ENCODE results near the gene SMG5. TPM values are rescaled to one million over a fixed set of nuclear protein-coding genes. Genes with fewer than 3 reads are reported as not detected.

The SMG5 gene
- total and polyA plus RNA-seq, 12 donors, result 38.7 to 93.0 (median 74.7) TPM

DNA sequence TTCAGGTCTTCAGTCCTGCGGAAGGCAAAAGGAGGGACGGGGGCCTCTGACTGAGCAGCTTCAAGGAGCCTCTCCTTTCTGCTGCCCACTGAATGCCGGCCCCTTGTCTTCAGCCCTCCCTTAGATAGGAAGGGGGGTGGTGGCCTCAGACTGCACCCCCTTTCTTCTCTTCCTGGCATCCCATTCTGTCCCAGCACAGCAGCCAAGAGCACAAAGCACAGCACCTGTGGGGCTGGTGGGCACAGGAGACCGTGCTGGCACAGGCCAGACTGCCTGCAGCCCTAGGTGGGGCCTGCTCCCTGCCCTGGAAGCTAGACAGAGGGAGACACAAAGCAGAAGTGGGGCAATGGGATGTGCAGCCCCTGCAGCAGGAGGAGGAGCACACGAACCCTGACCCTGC, 33.0 kb downstream of the SMG5 start:
- WGBS, 2 donors, result 76 to 88% methylated on average over 5 of the region's 5 CpGs
- Histone ChIP-seq H3K4me1 (peaks cover 34 to 63% (median 47%) of the 10 kb centered on the region in 9 donors), H3K4me3 (no peak overlapping the region), H3K27me3 (peaks cover 0 to 22% (median 8%) of the 10 kb centered on the region in 7 donors), H3K36me3 (peaks cover 0 to 59% (median 42%) of the 10 kb centered on the region in 9 donors), H3K27ac (no peak overlapping the region), H3K9me3 (no peaks in the 10 kb centered on the region)
- no peak for ATAC-seq
- no peak for DNase-seq
- TF ChIP-seq, protein P1, sequence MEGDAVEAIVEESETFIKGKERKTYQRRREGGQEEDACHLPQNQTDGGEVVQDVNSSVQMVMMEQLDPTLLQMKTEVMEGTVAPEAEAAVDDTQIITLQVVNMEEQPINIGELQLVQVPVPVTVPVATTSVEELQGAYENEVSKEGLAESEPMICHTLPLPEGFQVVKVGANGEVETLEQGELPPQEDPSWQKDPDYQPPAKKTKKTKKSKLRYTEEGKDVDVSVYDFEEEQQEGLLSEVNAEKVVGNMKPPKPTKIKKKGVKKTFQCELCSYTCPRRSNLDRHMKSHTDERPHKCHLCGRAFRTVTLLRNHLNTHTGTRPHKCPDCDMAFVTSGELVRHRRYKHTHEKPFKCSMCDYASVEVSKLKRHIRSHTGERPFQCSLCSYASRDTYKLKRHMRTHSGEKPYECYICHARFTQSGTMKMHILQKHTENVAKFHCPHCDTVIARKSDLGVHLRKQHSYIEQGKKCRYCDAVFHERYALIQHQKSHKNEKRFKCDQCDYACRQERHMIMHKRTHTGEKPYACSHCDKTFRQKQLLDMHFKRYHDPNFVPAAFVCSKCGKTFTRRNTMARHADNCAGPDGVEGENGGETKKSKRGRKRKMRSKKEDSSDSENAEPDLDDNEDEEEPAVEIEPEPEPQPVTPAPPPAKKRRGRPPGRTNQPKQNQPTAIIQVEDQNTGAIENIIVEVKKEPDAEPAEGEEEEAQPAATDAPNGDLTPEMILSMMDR (IDR thresholded peaks at IDR 0.05), result no peak
- intact Hi-C loops (cut with DNase I), result no loop called here

DNA sequence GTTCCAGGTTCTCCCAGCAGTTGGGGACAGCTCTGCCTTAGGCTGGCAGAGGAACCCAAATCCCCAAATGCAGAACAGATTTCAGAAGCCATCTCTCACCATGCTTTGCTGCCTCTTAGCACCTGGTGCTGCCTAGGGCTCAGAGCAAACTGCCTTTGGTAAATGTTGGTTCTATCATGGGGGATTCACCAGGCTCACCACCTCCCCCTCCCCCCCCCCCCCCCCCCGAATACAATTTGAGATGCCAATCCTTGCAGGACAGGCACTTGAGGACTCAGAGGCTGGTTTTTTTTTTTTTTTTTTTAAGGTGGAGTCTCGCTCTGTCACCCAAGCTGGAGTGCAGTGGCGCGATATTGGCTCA, 34.3 kb downstream of the SMG5 start:
- H3K36me3 ChIP-seq, result peaks cover 0 to 46% (median 32%) of the 10 kb centered on the region in 9 donors
- H3K27me3 ChIP-seq, result peaks cover 0 to 23% (median 8%) of the 10 kb centered on the region in 7 donors
- peaks cover 34 to 63% (median 47%) of the 10 kb centered on the region in 9 donors for H3K4me1 ChIP-seq
- H3K4me3 ChIP-seq, result no peak overlapping the region
- ATAC-seq, result no peak
- DNase-seq, result no peak
- WGBS, 2 donors, result 67 to 79% methylated on average over 4 of the region's 4 CpGs
- H3K27ac ChIP-seq, result peak overlapping the region in 1 of 10 donors; percentile 14
- intact Hi-C loops (cut with DNase I), result no loop called here
- TF ChIP-seq, protein P1 (IDR thresholded peaks at IDR 0.05), result no peak
- no peaks in the 10 kb centered on the region for H3K9me3 ChIP-seq

DNA sequence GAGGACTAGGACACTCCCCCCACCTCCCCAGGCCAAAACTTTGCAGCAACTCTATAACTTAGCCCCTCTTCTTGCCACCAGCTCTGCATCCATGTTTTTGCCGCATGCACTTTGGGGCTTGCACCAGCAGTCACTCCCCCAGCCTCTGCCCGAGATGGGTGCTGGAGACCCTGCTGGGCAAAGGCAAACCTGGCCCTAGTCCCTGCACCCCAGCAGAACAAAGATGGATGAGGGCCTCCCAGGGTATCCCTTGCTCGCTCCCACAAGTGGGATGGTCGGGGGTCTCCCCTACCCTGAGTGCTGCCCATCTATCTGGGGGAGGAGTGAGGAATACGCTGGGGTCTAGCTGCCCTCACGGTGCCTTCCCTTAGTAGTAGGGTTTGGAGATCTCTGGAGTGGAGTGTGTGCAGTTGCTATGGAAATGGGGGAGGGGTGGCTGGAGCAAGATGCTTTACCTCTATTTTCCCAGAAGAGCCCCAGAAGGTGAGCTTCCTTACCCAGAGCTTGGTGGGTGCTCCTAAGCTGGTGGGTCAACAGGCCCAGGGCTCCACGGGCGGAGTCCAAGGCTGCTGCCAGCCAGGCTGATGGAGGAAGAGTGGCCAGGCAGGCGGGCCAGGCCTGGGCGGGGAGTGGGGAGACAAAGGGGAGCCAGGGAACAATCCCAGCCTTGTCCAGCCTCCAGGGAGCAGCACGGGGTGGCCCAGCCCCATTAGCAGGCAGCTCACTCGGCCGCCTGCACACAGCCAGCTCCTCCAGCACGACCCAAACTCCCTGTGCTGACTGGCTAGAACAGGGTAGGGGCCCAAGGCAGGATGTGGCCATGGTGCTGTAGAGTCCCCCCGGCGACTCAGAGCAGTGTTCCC, 34.9 kb downstream of the SMG5 start, which contains the start of gene PAQR6:
Gene PAQR6, minus strand, starts transcription at position 597 of the 863 bp plus-strand sequence. CDS start 1,325 bp downstream, outside the sequence.
- intact Hi-C loops (cut with DNase I), result no loop called here
- Histone ChIP-seq H3K27me3 (peaks cover 0 to 23% (median 8%) of the 10 kb centered on the region in 7 donors), H3K36me3 (peaks cover 0 to 40% (median 26%) of the 10 kb centered on the region in 9 donors), H3K4me3 (no peak within 1 kb of the TSS), H3K4me1 (peaks cover 34 to 61% (median 47%) of the 10 kb centered on the region in 9 donors), H3K9me3 (no peaks in the 10 kb centered on the region), H3K27ac (peak within 1 kb of the TSS in 1 of 10 donors; percentile 14)
- DNase-seq (peak in 1 of 2 donors; percentile 50), ATAC-seq (peak; percentile 20 to 50 (median 34))
- TF ChIP-seq, protein P1 (IDR thresholded peaks at IDR 0.05), result peak in 1 of 9 donors; percentile 4
- 50 to 54% methylated on average over 16 of the region's 16 CpGs for WGBS, 2 donors

DNA sequence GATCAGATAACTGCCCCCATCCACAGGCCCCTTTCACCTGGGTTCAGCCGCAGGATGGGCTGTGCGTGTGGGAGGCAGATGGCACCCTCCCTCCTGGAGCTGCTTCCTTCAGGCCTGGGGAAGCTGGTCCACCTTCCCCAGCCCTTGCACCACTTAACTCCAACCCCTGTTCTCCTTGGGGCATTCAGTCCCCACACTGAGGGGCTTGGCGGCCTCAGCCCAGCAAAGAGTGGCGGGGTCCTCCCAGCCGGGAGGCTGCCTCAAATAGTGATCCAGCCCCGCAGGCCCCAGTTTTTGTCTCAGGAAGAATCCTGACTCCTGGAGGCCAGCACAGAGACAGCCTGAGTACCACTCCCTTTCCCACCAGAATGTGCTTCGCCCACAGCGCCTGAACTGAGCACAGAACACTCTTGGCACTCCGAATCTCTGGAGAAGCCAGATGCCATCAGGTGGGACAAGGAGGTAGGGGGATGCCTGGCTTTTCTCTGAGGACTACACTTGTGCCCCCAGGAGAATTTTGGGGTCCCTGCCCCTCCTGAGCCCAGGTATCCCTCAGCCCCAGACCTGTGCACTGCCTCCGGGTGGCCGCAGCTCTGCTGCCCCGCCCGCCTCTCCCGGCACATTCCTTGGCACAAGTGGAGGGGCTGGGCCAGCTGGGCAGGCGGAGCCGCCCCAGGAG, 35.7 kb downstream of the SMG5 start:
- DNase-seq (no peak), ATAC-seq (peak in 7 of 8 donors; percentile 8 to 43 (median 39))
- Histone ChIP-seq H3K4me3 (no peak overlapping the region), H3K36me3 (peaks cover 0 to 39% (median 18%) of the 10 kb centered on the region in 9 donors), H3K4me1 (peaks cover 29 to 53% (median 41%) of the 10 kb centered on the region in 9 donors), H3K27ac (no peak overlapping the region), H3K27me3 (peaks cover 0 to 23% (median 8%) of the 10 kb centered on the region in 7 donors), H3K9me3 (no peaks in the 10 kb centered on the region)
- TF ChIP-seq, protein P1 (IDR thresholded peaks at IDR 0.05), result no peak
- WGBS, 2 donors, result 51 to 55% methylated on average over 15 to 16 of the region's 16 CpGs
- intact Hi-C loops (cut with DNase I), result no loop called here

All from heart right ventricle (tissue), 16 donors.